ENCODE results near the gene FASTKD1.
"Not testable (repeated sequence)": the region's sequence is repeated elsewhere in the genome, so short reads cannot be mapped to it uniquely, and the experiment has no call there.

Gene FASTKD1

DNA sequence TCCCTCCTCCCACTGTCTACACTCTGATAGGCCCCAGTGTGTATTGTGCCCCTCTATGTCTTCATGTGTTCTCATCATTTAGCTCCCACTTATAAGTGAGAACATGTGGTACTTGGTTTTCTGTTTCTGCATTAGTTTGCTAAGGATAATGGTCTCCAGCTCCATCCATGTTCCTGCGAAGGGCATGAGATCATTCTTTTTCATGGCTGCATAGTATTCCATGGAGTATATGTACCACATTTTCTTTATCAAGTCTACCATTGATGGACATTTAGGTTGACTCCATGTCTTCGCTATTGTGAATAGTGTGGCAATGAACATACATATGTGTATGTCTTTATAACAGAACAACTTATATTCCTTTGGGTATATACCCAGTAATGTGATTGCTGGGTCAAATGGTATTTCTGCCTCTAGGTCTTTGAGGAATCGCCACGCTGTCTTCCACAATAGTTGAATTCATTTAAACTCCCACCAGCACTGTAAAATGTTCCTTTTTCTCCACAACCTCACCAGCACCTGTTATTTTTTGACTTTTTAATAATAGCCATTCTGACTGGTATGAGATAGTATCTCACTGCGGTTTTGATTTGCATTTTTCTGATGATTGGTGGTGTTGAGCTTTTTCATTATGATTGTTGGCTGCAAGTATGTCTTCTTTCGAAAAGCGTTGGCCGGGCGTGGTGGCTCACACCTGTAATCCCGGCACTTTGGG is 9.0 kb upstream of the FASTKD1 start:
- peak; percentile 72 for TF ChIP-seq ZNF8 (CRISPR knock-in tag; IDR thresholded peaks at IDR 0.05)
- ATAC-seq, result not testable (repeated sequence)

DNA sequence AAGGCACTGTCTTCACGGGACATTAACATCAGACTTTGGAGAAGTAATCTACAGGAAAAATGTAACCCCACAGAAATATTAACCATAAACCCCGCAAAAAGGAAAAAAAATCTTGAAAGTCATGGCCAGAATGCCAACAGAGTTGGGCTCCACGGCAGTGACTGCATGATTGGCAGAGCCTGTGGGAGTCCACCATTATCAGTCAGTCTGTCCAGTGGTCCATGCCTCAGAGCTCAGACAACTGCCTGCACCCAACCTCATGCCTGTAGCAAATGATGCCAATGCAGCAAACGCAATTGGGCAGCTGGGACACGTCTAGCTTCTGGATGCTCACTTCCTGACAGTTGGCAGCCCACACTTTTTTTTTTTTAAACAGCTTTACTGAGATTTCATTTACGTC is 5.4 kb upstream of the FASTKD1 start:
- no peak; the same call in 2 of the 3 replicates for ATAC-seq
- TF ChIP-seq BACH2 (CRISPR knock-in tag; IDR thresholded peaks at IDR 0.05; ENCODE audit: borderline replicate concordance) (no peak), ZNF70 (CRISPR knock-in tag; IDR thresholded peaks at IDR 0.05) (no peak), RARB (CRISPR knock-in tag; IDR thresholded peaks at IDR 0.05) (no peak), CSDC2 (CRISPR knock-in tag; IDR thresholded peaks at IDR 0.05) (no peak), ZNF565 (CRISPR knock-in tag; conservative IDR thresholded peaks at IDR 0.05; ENCODE audit: low read depth) (no peak), ISL1 (CRISPR knock-in tag; IDR thresholded peaks at IDR 0.05) (no peak), ZNF8 (CRISPR knock-in tag; IDR thresholded peaks at IDR 0.05) (no peak), TOX (CRISPR knock-in tag; IDR thresholded peaks at IDR 0.05; ENCODE audit: borderline replicate concordance) (no peak), ARNTL (CRISPR knock-in tag; IDR thresholded peaks at IDR 0.05; ENCODE audit: borderline replicate concordance, low read depth) (no peak), PPARA (CRISPR knock-in tag; IDR thresholded peaks at IDR 0.05; ENCODE audit: borderline replicate concordance) (no peak), ZFP3 (CRISPR knock-in tag; IDR thresholded peaks at IDR 0.05) (no peak), TCF4 (CRISPR knock-in tag; IDR thresholded peaks at IDR 0.05; ENCODE audit: borderline replicate concordance) (no peak)
- TF ChIP-seq, protein P1, sequence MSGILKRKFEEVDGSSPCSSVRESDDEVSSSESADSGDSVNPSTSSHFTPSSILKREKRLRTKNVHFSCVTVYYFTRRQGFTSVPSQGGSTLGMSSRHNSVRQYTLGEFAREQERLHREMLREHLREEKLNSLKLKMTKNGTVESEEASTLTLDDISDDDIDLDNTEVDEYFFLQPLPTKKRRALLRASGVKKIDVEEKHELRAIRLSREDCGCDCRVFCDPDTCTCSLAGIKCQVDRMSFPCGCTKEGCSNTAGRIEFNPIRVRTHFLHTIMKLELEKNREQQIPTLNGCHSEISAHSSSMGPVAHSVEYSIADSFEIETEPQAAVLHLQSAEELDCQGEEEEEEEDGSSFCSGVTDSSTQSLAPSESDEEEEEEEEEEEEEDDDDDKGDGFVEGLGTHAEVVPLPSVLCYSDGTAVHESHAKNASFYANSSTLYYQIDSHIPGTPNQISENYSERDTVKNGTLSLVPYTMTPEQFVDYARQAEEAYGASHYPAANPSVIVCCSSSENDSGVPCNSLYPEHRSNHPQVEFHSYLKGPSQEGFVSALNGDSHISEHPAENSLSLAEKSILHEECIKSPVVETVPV (CRISPR knock-in tag; IDR thresholded peaks at IDR 0.05), result no peak
- TF ChIP-seq, protein P2, sequence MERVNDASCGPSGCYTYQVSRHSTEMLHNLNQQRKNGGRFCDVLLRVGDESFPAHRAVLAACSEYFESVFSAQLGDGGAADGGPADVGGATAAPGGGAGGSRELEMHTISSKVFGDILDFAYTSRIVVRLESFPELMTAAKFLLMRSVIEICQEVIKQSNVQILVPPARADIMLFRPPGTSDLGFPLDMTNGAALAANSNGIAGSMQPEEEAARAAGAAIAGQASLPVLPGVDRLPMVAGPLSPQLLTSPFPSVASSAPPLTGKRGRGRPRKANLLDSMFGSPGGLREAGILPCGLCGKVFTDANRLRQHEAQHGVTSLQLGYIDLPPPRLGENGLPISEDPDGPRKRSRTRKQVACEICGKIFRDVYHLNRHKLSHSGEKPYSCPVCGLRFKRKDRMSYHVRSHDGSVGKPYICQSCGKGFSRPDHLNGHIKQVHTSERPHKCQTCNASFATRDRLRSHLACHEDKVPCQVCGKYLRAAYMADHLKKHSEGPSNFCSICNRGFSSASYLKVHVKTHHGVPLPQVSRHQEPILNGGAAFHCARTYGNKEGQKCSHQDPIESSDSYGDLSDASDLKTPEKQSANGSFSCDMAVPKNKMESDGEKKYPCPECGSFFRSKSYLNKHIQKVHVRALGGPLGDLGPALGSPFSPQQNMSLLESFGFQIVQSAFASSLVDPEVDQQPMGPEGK (CRISPR knock-in tag; IDR thresholded peaks at IDR 0.05; ENCODE audit: borderline replicate concordance), result no peak
- TF ChIP-seq, protein P3, sequence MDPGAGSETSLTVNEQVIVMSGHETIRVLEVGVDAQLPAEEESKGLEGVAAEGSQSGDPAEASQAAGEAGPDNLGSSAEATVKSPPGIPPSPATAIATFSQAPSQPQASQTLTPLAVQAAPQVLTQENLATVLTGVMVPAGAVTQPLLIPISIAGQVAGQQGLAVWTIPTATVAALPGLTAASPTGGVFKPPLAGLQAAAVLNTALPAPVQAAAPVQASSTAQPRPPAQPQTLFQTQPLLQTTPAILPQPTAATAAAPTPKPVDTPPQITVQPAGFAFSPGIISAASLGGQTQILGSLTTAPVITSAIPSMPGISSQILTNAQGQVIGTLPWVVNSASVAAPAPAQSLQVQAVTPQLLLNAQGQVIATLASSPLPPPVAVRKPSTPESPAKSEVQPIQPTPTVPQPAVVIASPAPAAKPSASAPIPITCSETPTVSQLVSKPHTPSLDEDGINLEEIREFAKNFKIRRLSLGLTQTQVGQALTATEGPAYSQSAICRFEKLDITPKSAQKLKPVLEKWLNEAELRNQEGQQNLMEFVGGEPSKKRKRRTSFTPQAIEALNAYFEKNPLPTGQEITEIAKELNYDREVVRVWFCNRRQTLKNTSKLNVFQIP (CRISPR knock-in tag; IDR thresholded peaks at IDR 0.05; ENCODE audit: borderline replicate concordance, low read depth), result no peak

DNA sequence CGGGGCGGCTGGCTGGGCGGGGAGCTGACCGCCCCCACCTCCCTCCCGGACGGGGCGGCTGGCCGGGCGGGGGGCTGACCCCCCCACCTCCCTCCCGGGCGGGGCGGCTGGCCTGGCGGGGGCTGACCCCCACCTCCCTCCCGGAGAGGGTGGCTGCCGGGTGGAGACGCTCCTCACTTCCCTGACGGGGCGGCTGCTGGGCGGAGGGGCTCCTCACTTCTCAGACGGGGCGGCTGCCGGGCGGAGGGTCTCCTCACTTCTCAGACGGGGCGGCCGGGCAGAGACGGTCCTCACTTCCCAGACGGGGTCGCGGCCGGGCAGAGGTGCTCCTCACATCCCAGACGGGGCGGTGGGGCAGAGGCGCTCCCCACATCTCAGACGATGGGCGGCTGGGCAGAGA is 1.6 kb upstream of the FASTKD1 start:
- not testable (repeated sequence) for ATAC-seq

DNA sequence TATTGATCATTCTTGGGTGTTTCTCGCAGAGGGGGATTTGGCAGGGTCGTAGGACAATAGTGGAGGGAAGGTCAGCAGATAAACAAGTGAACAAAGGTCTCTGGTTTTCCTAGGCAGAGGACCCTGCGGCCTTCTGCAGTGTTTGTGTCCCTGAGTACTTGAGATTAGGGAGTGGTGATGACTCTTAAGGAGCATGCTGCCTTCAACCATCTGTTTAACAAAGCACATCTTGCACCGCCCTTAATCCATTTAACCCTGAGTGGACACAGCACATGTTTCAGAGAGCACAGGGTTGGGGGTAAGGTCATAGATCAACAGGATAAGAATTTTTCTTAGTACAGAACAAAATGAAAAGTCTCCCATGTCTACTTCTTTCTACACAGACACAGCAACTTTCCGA is 874 bp upstream of the FASTKD1 start:
- ATAC-seq, result not testable (repeated sequence)

DNA sequence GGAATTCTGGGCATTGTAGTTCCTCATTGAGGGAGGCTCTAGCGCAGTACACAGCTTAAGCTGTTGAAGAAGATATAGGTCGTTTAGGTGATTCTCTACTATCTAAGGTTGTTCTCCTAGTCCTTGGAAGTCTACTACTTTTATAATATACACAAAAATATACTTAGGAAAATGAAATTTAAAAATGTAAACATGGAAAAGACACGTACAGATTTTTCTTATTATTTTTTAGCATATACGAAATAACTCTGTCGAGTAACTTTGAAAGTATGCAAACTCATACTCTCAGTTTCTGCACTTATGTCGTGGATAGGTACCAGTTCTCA is 272 bp upstream of the FASTKD1 start:
- TF ChIP-seq, protein P1 (CRISPR knock-in tag; IDR thresholded peaks at IDR 0.05), result no peak
- no peak for TF ChIP-seq GLIS3 (CRISPR knock-in tag; IDR thresholded peaks at IDR 0.05)
- ATAC-seq, result no peak

DNA sequence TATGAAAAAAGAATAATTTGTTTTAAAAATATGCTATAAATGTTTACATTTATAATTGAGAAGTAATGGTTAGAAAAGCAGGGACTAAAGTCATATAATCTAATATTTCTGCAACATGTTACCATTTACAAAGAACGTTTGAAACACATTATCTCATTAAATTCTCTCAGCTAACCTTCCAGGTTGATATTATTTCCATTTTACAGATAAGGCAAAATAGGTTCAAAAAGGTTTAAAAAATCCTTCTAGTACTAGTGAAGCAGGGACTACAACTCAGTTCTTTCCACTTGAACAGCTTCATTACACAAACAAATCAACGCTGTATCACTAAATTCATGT is 875 bp downstream of the FASTKD1 start:
- no peak for ATAC-seq
- TF ChIP-seq, protein P1 (CRISPR knock-in tag; IDR thresholded peaks at IDR 0.05), result no peak
- no peak for TF ChIP-seq ESRRG (CRISPR knock-in tag; IDR thresholded peaks at IDR 0.05)
- TF ChIP-seq PPARA (CRISPR knock-in tag; IDR thresholded peaks at IDR 0.05; ENCODE audit: borderline replicate concordance), result no peak
- TF ChIP-seq, protein P2 (CRISPR knock-in tag; IDR thresholded peaks at IDR 0.05; ENCODE audit: borderline replicate concordance), result no peak
- no peak for TF ChIP-seq ZFP3 (CRISPR knock-in tag; IDR thresholded peaks at IDR 0.05)
- TF ChIP-seq, protein P4, sequence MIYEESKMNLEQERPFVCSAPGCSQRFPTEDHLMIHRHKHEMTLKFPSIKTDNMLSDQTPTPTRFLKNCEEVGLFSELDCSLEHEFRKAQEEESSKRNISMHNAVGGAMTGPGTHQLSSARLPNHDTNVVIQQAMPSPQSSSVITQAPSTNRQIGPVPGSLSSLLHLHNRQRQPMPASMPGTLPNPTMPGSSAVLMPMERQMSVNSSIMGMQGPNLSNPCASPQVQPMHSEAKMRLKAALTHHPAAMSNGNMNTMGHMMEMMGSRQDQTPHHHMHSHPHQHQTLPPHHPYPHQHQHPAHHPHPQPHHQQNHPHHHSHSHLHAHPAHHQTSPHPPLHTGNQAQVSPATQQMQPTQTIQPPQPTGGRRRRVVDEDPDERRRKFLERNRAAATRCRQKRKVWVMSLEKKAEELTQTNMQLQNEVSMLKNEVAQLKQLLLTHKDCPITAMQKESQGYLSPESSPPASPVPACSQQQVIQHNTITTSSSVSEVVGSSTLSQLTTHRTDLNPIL (CRISPR knock-in tag; IDR thresholded peaks at IDR 0.05; ENCODE audit: low read depth), result no peak
- no peak for TF ChIP-seq ZFP30 (CRISPR knock-in tag; IDR thresholded peaks at IDR 0.05)
- no peak for TF ChIP-seq TCF4 (CRISPR knock-in tag; IDR thresholded peaks at IDR 0.05; ENCODE audit: borderline replicate concordance)
